CD14-positive monocyte (primary cell): ENCODE results near the gene MDGA2. TPM values are rescaled to one million over a fixed set of nuclear protein-coding genes. Genes with fewer than 3 reads are reported as not detected.

Source experiments
- DNase-seq, 3 donors: peaks; one replicate each; pipeline ENCODE4 v3.0.0-alpha.2; 2011 to 2022
- H2AFZ ChIP-seq: 2 replicates; pipeline ENCODE4 v1.6.0; 2012; ENCODE audit warnings: mild to moderate bottlenecking, low read depth, low read length, inconsistent platforms; ENCODE audit not compliant: insufficient read depth, poor library complexity, severe bottlenecking
- H3K27ac ChIP-seq, 2 donors: 1 replicate in 1 of 2; 2 replicates in 1 of 2; pipeline ENCODE4 v1.5.1; 2012 to 2013; ENCODE audit warnings: low read length in 2 of 2, control low read depth in 1 of 2, inconsistent platforms in 1 of 2, low read depth in 1 of 2, mild to moderate bottlenecking in 1 of 2
- H3K27me3 ChIP-seq, 2 donors: one replicate each; pipeline versions ENCODE4 v1.6.0 to v1.6.1; 2011 to 2013; ENCODE audit warnings: low read length in 2 of 2; ENCODE audit not compliant: control insufficient read depth in 2 of 2, insufficient read depth in 2 of 2
- H3K36me3 ChIP-seq, 2 donors: replicated peaks in 1 of 2; 1 replicate in 1 of 2; 2 replicates in 1 of 2; pipeline versions ENCODE4 v1.5.1 to v1.6.1; 2012 to 2013; ENCODE audit warnings: low read length in 2 of 2, control low read depth in 1 of 2, inconsistent platforms in 1 of 2, mild to moderate bottlenecking in 1 of 2; ENCODE audit not compliant: insufficient read depth in 2 of 2, control insufficient read depth in 1 of 2
- H3K4me1 ChIP-seq, 2 donors: 1 replicate in 1 of 2; 2 replicates in 1 of 2; pipeline versions ENCODE4 v1.5.1 to v1.6.1; 2012 to 2013; ENCODE audit warnings: low read length in 2 of 2, control low read depth in 1 of 2, inconsistent platforms in 1 of 2, mild to moderate bottlenecking in 1 of 2, moderate library complexity in 1 of 2; ENCODE audit not compliant: insufficient read depth in 2 of 2, control insufficient read depth in 1 of 2
- H3K4me2 ChIP-seq: replicated peaks from 2 replicates; pipeline ENCODE3; 2012; ENCODE audit warnings: low read length, moderate library complexity, mild to moderate bottlenecking; ENCODE audit not compliant: poor library complexity, severe bottlenecking; ENCODE audit errors: extremely low read depth
- H3K4me3 ChIP-seq, 3 experiments: fragments of 200-600 bp in 1 of 3; sonication (generic) in 1 of 3; replicated peaks in 1 of 3; 1 replicate in 2 of 3; 2 replicates in 1 of 3; pipeline ENCODE4 v1.5.1; 2011 to 2013; ENCODE audit warnings: low read length in 3 of 3, mild to moderate bottlenecking in 3 of 3, control low read depth in 2 of 3, low read depth in 2 of 3, inconsistent platforms in 1 of 3, moderate library complexity in 1 of 3
- H3K79me2 ChIP-seq: 2 replicates; pipeline ENCODE4 v1.6.0; 2012; ENCODE audit warnings: mild to moderate bottlenecking, control low read depth, inconsistent platforms, low read length, moderate library complexity; ENCODE audit not compliant: insufficient read depth
- H3K9ac ChIP-seq: 2 replicates; pipeline ENCODE4 v1.6.0; 2017; ENCODE audit warnings: low read length, mild to moderate bottlenecking; ENCODE audit not compliant: insufficient read depth, poor library complexity, severe bottlenecking
- H3K9me3 ChIP-seq, 2 donors: replicated peaks in 1 of 2; 1 replicate in 1 of 2; 2 replicates in 1 of 2; pipeline versions ENCODE4 v1.5.1 to v1.6.1; 2012 to 2013; ENCODE audit warnings: low read length in 2 of 2, control low read depth in 1 of 2; ENCODE audit not compliant: control insufficient read depth in 1 of 2, insufficient read depth in 1 of 2
- H4K20me1 ChIP-seq: 2 replicates; pipeline ENCODE4 v1.6.0; 2012; ENCODE audit warnings: mild to moderate bottlenecking, low read length, control low read depth, moderate library complexity; ENCODE audit not compliant: insufficient read depth
- H3K27ac Mint-ChIP-seq, 7 donors: one replicate each; pipeline ENCODE4 v1.8.0; 2020; ENCODE audit warnings: mild to moderate bottlenecking in 7 of 7, mixed read lengths in 7 of 7, moderate library complexity in 6 of 7, inconsistent platforms in 2 of 7
- H3K27me3 Mint-ChIP-seq, 3 donors: one replicate each; pipeline ENCODE4 v1.8.0; 2021 to 2022; ENCODE audit warnings: low read depth in 3 of 3, mild to moderate bottlenecking in 3 of 3, mixed read lengths in 3 of 3, moderate library complexity in 3 of 3, inconsistent platforms in 1 of 3
- H3K36me3 Mint-ChIP-seq, 2 donors: one replicate each; pipeline ENCODE4 v1.8.0; 2020; ENCODE audit warnings: mixed read lengths in 2 of 2, inconsistent platforms in 1 of 2, mild to moderate bottlenecking in 1 of 2
- H3K4me1 Mint-ChIP-seq: one replicate; pipeline ENCODE4 v1.8.0; 2020; ENCODE audit warnings: mild to moderate bottlenecking, mixed read lengths
- H3K4me3 Mint-ChIP-seq, 2 donors: one replicate each; pipeline ENCODE4 v1.8.0; 2020; ENCODE audit warnings: mild to moderate bottlenecking in 2 of 2, mixed read lengths in 2 of 2, moderate library complexity in 1 of 2
- H3K9me3 Mint-ChIP-seq, 7 donors: one replicate each; pipeline ENCODE4 v1.8.0; 2020 to 2022; ENCODE audit warnings: mixed read lengths in 7 of 7, mild to moderate bottlenecking in 6 of 7, moderate library complexity in 6 of 7, inconsistent platforms in 2 of 7
- WGBS: methylation state at CpG from one replicate; pipeline ENCODE4 v1.1.5; 2013; ENCODE audit warnings: missing lambda C conversion rate; ENCODE audit not compliant: insufficient coverage; 5-methylcytosine and 5-hydroxymethylcytosine counted together
- intact Hi-C, 2 donors: fragments of 100-400 bp; cut with micrococcal nuclease; formaldehyde crosslinking; loops; one replicate each; pipeline versions ENCODE4 v1.15.0 to v1.15.1; 2023
- polyA plus RNA-seq, 3 donors: library from polyadenylated mRNA; depleted of rRNA in 1 of 3; unstranded in 2 of 3; stranded (reverse) in 1 of 3; fragments of 300-500 nt in 2 of 3; fragments of >200 nt in 1 of 3; fragmentation: Illumina TruSeq in 2 of 3; gene quantifications; 1 replicate in 2 of 3; 2 replicates in 1 of 3; pipeline ENCODE4 v1.2.3, GENCODE V29; 2012 to 2021
- TF ChIP-seq, protein P1 (sequence below): fragments of 200-600 bp; IDR thresholded peaks from one replicate; pipeline ENCODE4 v1.8.0; 2022; ENCODE audit warnings: antibody characterized with exemption, mild to moderate bottlenecking

The MDGA2 gene
- polyA plus RNA-seq, 3 donors, result not detected

DNA sequence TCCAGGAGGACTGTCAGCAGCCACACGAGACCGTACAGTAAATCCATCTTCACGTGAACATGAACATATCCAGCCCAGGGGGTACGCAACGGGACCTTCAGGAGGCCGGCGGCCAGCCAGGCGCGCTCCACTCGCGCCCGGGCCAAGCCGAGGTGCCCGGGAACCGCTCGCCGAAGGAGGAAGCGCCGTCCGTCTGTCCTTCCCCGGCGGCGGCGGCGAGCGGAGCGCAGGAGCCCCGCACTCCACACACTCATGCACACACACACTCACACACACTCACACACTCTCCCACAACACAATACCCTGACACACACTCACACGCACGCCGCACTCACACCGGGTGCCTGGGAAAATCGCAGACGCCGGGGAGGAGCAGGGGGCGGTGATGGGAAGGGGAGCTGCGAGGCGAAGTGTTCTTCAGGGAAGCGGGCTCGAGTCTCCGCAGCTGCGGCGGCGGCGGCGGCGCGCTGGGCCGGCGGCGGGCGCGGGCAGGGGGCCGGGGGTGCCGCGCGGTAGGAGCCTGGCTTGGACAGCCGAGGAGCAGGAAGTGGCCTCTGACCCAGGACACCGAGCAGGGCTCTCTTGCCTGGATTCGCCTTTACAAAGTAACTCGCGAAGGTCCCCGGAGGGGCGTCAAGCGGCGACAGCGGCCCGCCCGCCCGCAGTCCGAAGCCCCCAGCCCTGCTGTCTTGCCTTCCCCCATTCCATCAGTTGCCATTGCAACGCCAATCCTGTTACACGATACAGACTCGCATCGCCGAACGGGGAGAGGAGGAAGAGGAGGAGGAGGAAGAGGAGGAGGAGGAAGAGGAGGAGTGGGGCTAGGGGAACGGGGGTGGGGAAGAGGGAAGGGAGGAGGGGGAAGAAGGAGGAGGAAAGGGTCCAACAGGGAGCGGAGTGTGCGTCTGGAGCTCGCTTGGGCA lies 601 bp downstream of the MDGA2 start:
- H3K9ac ChIP-seq, result no peak overlapping the region
- H3K27ac ChIP-seq, result no peak overlapping the region
- Mint-ChIP-seq H3K36me3 (no peaks in the 10 kb centered on the region), H3K4me3 (peak overlapping the region; percentile 71 to 95), H3K27me3 (peaks cover 56 to 71% (median 59%) of the 10 kb centered on the region in 3 donors), H3K4me1 (peaks cover 20% of the 10 kb centered on the region), H3K9me3 (peaks cover 0 to 12% (median 2%) of the 10 kb centered on the region in 7 donors), H3K27ac (peak overlapping the region in 1 of 7 donors; percentile 11)
- H4K20me1 ChIP-seq, result no peaks in the 10 kb centered on the region
- H2AFZ ChIP-seq, result no peak overlapping the region
- H3K9me3 ChIP-seq, result peaks cover 0 to 7% of the 10 kb centered on the region in 2 donors
- H3K4me3 ChIP-seq, result peak overlapping the region in 1 of 3 experiments; percentile 51
- intact Hi-C loops, result no loop called here
- under 1% methylated on average over 69 of the region's 81 CpGs for WGBS
- no peak for DNase-seq
- TF ChIP-seq, protein P1, sequence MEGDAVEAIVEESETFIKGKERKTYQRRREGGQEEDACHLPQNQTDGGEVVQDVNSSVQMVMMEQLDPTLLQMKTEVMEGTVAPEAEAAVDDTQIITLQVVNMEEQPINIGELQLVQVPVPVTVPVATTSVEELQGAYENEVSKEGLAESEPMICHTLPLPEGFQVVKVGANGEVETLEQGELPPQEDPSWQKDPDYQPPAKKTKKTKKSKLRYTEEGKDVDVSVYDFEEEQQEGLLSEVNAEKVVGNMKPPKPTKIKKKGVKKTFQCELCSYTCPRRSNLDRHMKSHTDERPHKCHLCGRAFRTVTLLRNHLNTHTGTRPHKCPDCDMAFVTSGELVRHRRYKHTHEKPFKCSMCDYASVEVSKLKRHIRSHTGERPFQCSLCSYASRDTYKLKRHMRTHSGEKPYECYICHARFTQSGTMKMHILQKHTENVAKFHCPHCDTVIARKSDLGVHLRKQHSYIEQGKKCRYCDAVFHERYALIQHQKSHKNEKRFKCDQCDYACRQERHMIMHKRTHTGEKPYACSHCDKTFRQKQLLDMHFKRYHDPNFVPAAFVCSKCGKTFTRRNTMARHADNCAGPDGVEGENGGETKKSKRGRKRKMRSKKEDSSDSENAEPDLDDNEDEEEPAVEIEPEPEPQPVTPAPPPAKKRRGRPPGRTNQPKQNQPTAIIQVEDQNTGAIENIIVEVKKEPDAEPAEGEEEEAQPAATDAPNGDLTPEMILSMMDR, result no peak
- peak overlapping the region; percentile 47 for H3K4me2 ChIP-seq
- no peaks in the 10 kb centered on the region for H3K79me2 ChIP-seq
- peaks cover 58 to 77% of the 10 kb centered on the region in 2 donors for H3K27me3 ChIP-seq
- peaks cover 5 to 7% of the 10 kb centered on the region in 2 donors for H3K4me1 ChIP-seq
- H3K36me3 ChIP-seq, result no peaks in the 10 kb centered on the region

DNA sequence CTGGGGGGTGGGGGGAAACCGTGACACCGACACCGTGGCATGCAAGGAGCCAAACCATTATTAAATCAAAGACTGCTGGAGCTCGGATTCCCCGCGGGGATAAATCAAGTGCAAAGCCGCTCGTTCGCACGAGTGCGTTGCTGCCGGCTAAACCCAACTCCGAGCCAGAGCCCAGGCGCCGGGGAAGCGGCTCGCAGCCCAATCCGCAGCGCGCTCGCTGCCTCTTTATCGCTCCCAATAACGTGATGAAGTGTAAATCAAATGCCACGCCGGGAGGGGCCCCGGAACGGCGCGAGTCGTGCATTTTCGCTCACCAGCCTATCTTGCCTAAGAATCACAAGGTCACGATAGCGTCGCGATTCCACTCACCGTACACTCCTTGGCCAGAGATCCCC lies 1.3 kb downstream of the MDGA2 start:
- H3K27ac Mint-ChIP-seq, result no peak overlapping the region
- Histone ChIP-seq H3K36me3 (no peaks in the 10 kb centered on the region), H3K27ac (no peak overlapping the region), H4K20me1 (no peaks in the 10 kb centered on the region), H3K4me1 (peaks cover 5 to 7% of the 10 kb centered on the region in 2 donors), H3K9me3 (peaks cover 0 to 7% of the 10 kb centered on the region in 2 donors), H3K9ac (no peak overlapping the region), H3K79me2 (no peaks in the 10 kb centered on the region), H3K27me3 (peaks cover 57 to 77% of the 10 kb centered on the region in 2 donors), H2AFZ (no peak overlapping the region), H3K4me3 (peak overlapping the region in 1 of 3 experiments; percentile 40), H3K4me2 (peak overlapping the region; percentile 47)
- intact Hi-C loops, result no loop called here
- peak overlapping the region; percentile 71 to 95 for H3K4me3 Mint-ChIP-seq
- TF ChIP-seq, protein P1, result no peak
- peaks cover 20% of the 10 kb centered on the region for H3K4me1 Mint-ChIP-seq
- WGBS, result under 1% methylated on average over 34 of the region's 36 CpGs
- H3K36me3 Mint-ChIP-seq, result no peaks in the 10 kb centered on the region
- peaks cover 55 to 75% (median 55%) of the 10 kb centered on the region in 3 donors for H3K27me3 Mint-ChIP-seq
- no peak for DNase-seq
- H3K9me3 Mint-ChIP-seq, result peaks cover 0 to 12% (median 2%) of the 10 kb centered on the region in 7 donors
